Measurements from ENCODE around the gene PLEKHA7. TPM values are rescaled to one million over a fixed set of nuclear protein-coding genes. Genes with fewer than 3 reads are reported as not detected.

Gene PLEKHA7
- total RNA-seq, 1 experiment from 2014 or later, result 13.0 TPM

- no peak for ATAC-seq
- no peaks in the 10 kb centered on the region for H3K27me3 Mint-ChIP-seq (ENCODE audit: low read depth)
- ChIA-PET POLR2A (no interaction called here), CTCF (interaction anchor here (4.4 kb wide), 1 partner anchor 32 kb away, joined by 14 read pairs; the partner anchor contains the start of gene PLEKHA7)
- no peaks in the 10 kb centered on the region for H3K36me3 Mint-ChIP-seq
- peaks cover 64% of the 10 kb centered on the region for H3K4me1 Mint-ChIP-seq
- TF ChIP-seq TCF7 (CRISPR knock-in tag; IDR thresholded peaks at IDR 0.05; ENCODE audit: low read depth) (no peak), PRRX2 (CRISPR knock-in tag; IDR thresholded peaks at IDR 0.05) (no peak), ETV6 (CRISPR knock-in tag; IDR thresholded peaks at IDR 0.05) (no peak), ZNF425 (CRISPR knock-in tag; conservative IDR thresholded peaks at IDR 0.05) (no peak), RORB (CRISPR knock-in tag; IDR thresholded peaks at IDR 0.05) (no peak), ZNF121 (CRISPR knock-in tag; IDR thresholded peaks at IDR 0.05) (no peak), ZNF423 (CRISPR knock-in tag; IDR thresholded peaks at IDR 0.05) (no peak), GTF2I (CRISPR knock-in tag; conservative IDR thresholded peaks at IDR 0.05) (no peak), STAT6 (CRISPR knock-in tag; conservative IDR thresholded peaks at IDR 0.05; ENCODE audit: low read depth) (no peak), IRF2 (CRISPR knock-in tag; IDR thresholded peaks at IDR 0.05; ENCODE audit: borderline replicate concordance, low read depth) (no peak), HMGA2 (CRISPR knock-in tag; IDR thresholded peaks at IDR 0.05) (no peak), TEAD4 (CRISPR knock-in tag; IDR thresholded peaks at IDR 0.05) (no peak), NR2C2 (CRISPR knock-in tag; IDR thresholded peaks at IDR 0.05) (no peak), NR3C1 (CRISPR knock-in tag; conservative IDR thresholded peaks at IDR 0.05; ENCODE audit: low read depth) (no peak), ZNF512 (CRISPR knock-in tag; IDR thresholded peaks at IDR 0.05; ENCODE audit: borderline replicate concordance) (no peak)
- TF ChIP-seq, protein P1, sequence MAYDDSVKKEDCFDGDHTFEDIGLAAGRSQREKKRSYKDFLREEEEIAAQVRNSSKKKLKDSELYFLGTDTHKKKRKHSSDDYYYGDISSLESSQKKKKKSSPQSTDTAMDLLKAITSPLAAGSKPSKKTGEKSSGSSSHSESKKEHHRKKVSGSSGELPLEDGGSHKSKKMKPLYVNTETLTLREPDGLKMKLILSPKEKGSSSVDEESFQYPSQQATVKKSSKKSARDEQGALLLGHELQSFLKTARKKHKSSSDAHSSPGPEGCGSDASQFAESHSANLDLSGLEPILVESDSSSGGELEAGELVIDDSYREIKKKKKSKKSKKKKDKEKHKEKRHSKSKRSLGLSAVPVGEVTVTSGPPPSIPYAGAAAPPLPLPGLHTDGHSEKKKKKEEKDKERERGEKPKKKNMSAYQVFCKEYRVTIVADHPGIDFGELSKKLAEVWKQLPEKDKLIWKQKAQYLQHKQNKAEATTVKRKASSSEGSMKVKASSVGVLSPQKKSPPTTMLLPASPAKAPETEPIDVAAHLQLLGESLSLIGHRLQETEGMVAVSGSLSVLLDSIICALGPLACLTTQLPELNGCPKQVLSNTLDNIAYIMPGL (CRISPR knock-in tag; IDR thresholded peaks at IDR 0.05), result no peak
- TF ChIP-seq, protein P2, sequence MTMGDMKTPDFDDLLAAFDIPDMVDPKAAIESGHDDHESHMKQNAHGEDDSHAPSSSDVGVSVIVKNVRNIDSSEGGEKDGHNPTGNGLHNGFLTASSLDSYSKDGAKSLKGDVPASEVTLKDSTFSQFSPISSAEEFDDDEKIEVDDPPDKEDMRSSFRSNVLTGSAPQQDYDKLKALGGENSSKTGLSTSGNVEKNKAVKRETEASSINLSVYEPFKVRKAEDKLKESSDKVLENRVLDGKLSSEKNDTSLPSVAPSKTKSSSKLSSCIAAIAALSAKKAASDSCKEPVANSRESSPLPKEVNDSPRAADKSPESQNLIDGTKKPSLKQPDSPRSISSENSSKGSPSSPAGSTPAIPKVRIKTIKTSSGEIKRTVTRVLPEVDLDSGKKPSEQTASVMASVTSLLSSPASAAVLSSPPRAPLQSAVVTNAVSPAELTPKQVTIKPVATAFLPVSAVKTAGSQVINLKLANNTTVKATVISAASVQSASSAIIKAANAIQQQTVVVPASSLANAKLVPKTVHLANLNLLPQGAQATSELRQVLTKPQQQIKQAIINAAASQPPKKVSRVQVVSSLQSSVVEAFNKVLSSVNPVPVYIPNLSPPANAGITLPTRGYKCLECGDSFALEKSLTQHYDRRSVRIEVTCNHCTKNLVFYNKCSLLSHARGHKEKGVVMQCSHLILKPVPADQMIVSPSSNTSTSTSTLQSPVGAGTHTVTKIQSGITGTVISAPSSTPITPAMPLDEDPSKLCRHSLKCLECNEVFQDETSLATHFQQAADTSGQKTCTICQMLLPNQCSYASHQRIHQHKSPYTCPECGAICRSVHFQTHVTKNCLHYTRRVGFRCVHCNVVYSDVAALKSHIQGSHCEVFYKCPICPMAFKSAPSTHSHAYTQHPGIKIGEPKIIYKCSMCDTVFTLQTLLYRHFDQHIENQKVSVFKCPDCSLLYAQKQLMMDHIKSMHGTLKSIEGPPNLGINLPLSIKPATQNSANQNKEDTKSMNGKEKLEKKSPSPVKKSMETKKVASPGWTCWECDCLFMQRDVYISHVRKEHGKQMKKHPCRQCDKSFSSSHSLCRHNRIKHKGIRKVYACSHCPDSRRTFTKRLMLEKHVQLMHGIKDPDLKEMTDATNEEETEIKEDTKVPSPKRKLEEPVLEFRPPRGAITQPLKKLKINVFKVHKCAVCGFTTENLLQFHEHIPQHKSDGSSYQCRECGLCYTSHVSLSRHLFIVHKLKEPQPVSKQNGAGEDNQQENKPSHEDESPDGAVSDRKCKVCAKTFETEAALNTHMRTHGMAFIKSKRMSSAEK (CRISPR knock-in tag; IDR thresholded peaks at IDR 0.05; ENCODE audit: borderline replicate concordance), result no peak
- no peak overlapping the region for H3K27ac Mint-ChIP-seq
- H3K9me3 Mint-ChIP-seq, result no peaks in the 10 kb centered on the region
- DNase-seq (ENCODE audit: low spot score), result no peak
- no peak overlapping the region for H3K4me3 Mint-ChIP-seq
Observed at GRCh38 chr11:16982809-16983208, 31.4 kb downstream of the PLEKHA7 start.

All from WTC11 (cell line).